Measurements from ENCODE around the gene LCMT2.
A peak's percentile ranks its signal among the peaks of the same experiment; 100 is the strongest.
"Not testable (repeated sequence)": the region's sequence is repeated elsewhere in the genome, so short reads cannot be mapped to it uniquely, and the experiment has no call there.

Gene LCMT2

GRCh38 chr15:43316016-43316970, 14.1 kb downstream of the LCMT2 start:
- DNase-seq (ENCODE audit: low spot score) = no peak

DNA sequence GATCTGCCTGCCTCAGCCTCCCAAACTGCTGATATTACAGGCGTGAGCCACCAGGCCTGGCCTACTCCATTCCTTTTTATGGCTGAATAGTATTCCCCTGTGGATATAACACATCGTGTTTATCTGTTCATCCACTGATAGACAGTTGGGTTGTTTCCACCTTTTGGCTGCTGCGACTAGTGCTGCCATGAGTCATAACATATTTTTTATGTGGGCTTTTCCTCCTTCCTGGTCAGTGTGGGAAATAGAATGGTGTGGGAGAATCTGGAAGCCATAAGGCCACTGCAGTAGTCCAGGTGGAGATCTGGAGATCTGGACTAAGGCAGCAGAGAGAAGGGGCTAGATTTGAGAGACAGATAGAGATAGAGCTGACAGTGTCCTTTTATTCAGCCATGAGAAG, 16.2 kb downstream of the LCMT2 start:
- DNase-seq (ENCODE audit: low spot score) = no peak

DNA sequence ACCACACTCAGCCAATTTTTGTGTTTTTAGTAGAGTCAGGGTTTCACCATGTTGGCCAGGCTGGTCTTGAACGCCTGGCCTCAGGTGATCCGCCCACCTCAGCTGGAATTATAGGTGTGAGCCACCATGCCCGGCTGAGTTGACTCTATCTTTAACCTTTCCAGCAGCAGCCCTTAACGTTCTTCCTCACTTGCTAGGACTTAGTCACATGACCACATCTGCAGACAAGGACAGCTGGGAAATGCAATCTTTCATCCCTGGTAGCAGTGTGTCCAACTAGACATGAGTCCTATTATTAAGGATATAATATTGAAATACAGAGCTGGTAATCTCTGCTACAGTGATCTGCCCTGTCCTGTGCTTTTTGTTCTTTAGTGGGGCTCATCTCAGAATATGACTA, 18.0 kb downstream of the LCMT2 start:
- DNase-seq (ENCODE audit: low spot score) = no peak

DNA sequence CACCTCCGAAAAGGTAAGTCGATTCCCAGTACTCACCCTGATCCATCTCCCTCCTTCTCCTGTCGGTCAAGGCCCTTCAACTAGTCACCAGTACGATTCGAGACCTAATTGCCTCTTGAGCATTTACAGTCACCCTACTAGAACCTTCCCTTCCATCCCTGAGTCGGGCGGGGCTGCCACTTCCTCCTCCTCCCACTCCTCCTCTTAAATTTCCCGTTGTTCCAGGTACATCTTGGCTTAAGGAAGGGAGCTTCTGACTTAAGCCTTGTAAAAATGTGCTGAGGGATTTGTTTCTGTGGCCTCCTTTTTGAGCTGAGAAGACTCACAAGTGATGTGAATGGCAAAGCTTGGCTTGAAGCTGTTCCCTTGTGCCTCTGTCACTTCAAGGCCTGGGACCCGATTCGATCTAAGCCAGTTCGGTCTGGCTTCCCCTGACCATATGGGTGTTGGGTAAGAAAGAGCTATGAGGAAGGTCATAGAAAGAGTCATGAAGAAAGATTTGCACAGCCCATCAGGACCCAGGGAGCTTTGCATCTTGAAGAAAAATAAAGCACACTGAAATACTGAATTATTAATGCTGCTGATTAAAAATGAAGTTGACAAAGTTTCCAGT, 28.1 kb downstream of the LCMT2 start, which contains the start of gene TGM7:
Gene TGM7 (minus strand): TSS at position 51 of the 613 bp plus-strand sequence.
- no peak for DNase-seq (ENCODE audit: low spot score)

DNA sequence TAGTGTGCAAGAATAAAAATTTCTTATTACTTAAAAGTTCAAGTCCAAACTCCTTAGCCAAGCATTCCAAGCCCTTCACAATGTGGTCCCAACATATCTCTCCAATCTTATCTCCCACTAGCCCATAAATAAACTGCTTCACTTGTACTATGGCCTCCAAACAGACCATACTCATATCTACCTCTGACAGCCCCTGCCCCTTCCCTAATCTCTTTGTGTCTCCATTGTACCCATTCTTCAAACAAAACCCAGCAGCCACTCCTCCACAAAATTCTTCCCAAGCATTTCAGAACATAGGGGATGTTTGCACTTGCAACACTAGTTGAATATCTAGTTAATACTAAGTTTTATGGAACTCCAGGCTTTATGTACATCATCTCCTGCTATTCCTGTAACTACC, 30.5 kb downstream of the LCMT2 start:
- DNase-seq (ENCODE audit: low spot score) = no peak

- DNase-seq (ENCODE audit: low spot score) = no peak
Observed at GRCh38 chr15:43299411-43299810, 31.0 kb downstream of the LCMT2 start.

GRCh38 chr15:43294091-43294706, 36.2 kb downstream of the LCMT2 start:
- no peak for DNase-seq (ENCODE audit: low spot score)

GRCh38 chr15:43293432-43293831, 36.9 kb downstream of the LCMT2 start:
- no peak for DNase-seq (ENCODE audit: low spot score)

GRCh38 chr15:43292375-43293078, 37.8 kb downstream of the LCMT2 start:
- DNase-seq (ENCODE audit: low spot score) = no peak

DNA sequence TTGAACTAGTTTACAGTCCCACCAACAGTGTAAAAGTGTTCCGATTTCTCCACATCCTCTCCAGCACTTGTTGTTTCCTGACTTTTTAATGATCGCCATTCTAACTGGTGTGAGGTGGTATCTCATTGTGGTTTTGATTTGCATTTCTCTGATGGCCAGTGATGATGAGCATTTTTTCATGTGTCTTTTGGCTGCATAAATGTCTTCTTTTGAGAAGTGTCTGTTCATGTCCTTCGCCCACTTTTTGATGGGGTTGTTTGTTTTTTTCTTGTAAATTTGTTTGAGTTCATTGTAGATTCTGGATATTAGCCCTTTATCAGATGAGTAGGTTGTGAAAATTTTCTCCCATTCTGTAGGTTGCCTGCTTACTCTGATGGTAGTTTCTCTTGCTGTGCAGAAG, 40.7 kb downstream of the LCMT2 start:
- not testable (repeated sequence) for DNase-seq (ENCODE audit: low spot score)

DNA sequence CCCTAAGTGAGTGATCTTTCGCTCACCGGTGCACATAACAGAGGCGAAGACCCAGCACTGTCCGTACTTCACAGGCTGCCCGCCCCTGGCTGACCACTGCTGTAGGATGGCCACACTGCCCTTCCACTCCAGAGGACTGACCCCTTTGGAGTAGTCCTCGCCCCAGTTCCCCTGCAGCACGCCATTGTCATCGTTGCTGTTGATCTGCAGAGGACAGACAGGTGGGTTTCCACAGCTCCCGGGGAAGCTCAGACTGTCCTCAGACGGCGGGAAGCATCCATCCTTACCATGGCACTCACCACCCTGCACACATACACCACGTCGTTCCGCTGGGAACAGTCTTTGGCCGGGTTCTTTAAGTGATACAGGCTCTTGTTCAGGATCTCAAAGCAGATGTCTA, 43.1 kb downstream of the LCMT2 start:
- DNase-seq (ENCODE audit: low spot score) = no peak

DNA sequence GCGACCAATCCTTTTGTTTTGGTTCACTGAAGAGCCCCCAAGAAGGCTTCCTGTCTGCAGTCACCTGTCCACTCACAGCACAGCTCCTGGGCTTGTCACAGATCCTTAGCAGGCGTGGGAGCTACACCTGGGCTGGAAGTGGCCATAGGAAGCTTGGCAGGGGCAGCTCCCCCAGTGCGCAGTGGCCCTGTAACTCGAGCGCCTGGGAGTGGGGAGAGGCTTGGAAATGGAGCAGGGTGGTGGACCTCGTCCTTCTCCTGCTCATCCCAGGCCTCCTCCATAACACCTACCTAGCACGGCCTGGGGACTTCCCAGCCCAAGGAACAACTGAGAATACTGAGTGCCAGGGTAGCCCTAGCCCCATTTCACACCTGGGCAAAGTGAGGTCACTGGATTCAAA, 44.3 kb downstream of the LCMT2 start:
- no peak for DNase-seq (ENCODE audit: low spot score)

- DNase-seq (ENCODE audit: low spot score) = peak; percentile 73
Observed at GRCh38 chr15:43285609-43286037, 44.8 kb downstream of the LCMT2 start.

GRCh38 chr15:43283526-43283925, 46.8 kb downstream of the LCMT2 start:
- DNase-seq (ENCODE audit: low spot score) = no peak

GRCh38 chr15:43281926-43282602, 48.3 kb downstream of the LCMT2 start:
- no peak for DNase-seq (ENCODE audit: low spot score)

- no peak for DNase-seq (ENCODE audit: low spot score)
Observed at GRCh38 chr15:43280996-43281395, 49.4 kb downstream of the LCMT2 start.

DNA sequence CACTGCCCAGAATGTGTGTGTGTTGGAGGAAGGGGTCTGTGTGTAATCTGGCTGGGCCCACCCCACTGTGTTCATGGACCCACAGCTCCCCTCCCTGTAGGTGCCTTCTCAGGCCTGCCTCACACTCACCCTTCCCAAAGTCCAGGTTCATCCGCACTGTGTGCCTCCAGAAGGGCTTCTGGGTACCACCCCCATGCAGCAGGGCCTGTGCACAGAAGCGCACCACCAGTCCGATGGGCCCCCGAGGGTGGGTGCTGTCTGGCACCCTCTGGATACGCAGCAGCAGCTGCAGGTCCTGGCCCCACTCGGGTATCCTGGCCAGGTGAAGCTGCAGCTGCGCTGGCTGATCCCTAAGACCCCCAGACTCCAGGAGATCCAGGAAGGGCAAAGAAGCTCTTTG, 50.9 kb downstream of the LCMT2 start:
- no peak for DNase-seq (ENCODE audit: low spot score)

- no peak for DNase-seq (ENCODE audit: low spot score)
Observed at GRCh38 chr15:43278869-43279268, 51.5 kb downstream of the LCMT2 start.

- no peak for DNase-seq (ENCODE audit: low spot score)
Observed at GRCh38 chr15:43277901-43278300, 52.5 kb downstream of the LCMT2 start.

DNA sequence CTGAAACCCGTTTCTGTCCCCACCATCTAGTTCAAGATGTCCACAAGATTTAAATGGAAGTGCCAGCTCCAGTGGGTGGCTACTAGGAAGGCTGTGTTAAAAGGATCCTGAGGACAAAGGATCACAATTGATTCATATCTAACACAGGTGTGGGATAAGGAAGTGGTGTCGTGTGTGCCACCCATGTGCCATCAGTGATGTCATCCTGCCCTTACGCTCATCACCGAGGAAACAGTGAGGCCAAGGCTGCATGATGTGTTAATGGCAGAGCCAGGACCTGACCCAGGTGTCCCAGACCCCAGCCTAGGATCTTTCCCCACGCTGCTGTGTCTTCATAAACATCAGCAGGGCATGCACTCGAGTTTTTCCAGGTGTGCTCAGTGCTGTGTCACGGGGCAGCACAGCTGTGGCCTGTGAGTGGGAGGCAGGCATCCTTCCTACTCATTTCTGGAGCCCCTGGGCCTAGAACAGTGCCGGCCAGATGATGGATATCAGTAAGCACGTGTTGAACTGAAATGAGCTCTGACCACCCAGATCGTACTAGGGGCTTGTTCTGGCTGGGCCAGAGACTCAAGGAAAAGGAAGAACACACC, 53.0 kb downstream of the LCMT2 start:
- DNase-seq (ENCODE audit: low spot score) = no peak

GRCh38 chr15:43276563-43277200, 53.7 kb downstream of the LCMT2 start:
- no peak for DNase-seq (ENCODE audit: low spot score)

All from RKO (cell line).